ENCODE results near the gene ZC2HC1C. TPM values are rescaled to one million over a fixed set of nuclear protein-coding genes. Genes with fewer than 3 reads are reported as not detected.

The ZC2HC1C gene
- total RNA-seq, 6 experiments from 2014 or later: 0.43 to 1.4 (median 1.1) TPM

DNA sequence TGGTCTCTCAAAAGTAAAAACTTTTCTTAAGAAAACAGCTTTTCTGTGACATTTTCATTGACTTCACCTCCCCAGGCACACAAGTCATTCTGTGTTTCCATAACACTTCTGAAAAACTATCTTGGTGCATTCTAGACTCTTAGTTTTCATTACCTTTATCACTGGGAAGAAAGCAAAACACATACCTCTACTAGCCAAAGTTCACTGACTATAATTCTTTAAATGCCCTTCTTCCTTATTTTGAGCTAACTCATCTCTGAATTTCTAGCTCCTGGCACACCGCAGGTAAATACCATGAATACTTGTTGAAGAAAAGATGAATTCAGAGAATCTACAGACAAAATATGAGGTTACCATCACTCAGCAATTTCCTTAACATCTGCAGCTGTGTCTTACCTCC lies 39.3 kb upstream of the ZC2HC1C start:
- Mint-ChIP-seq H3K27ac (no peak overlapping the region), H3K36me3 (ENCODE audit: low read depth) (peaks cover 5% of the 10 kb centered on the region; the same call in 1 of the 2 replicates), H3K4me1 (ENCODE audit: low read depth) (peaks cover 14% of the 10 kb centered on the region; the same call in 1 of the 2 replicates), H3K9me3 (no peaks in the 10 kb centered on the region), H3K27me3 (ENCODE audit: insufficient read depth) (no peaks in the 10 kb centered on the region), H3K4me3 (no peak overlapping the region)
- TF ChIP-seq CTCF (IDR thresholded peaks at IDR 0.05): no peak
- DNase-seq: no peak

- no peak overlapping the region for H3K27ac Mint-ChIP-seq
- H3K9me3 Mint-ChIP-seq: no peaks in the 10 kb centered on the region
- no peak for TF ChIP-seq CTCF (IDR thresholded peaks at IDR 0.05)
- H3K4me3 Mint-ChIP-seq: no peak overlapping the region
- H3K4me1 Mint-ChIP-seq (ENCODE audit: low read depth): peaks cover 14% of the 10 kb centered on the region; the same call in 1 of the 2 replicates
- H3K36me3 Mint-ChIP-seq (ENCODE audit: low read depth): peaks cover 5% of the 10 kb centered on the region; the same call in 1 of the 2 replicates
- DNase-seq: no peak
- H3K27me3 Mint-ChIP-seq (ENCODE audit: insufficient read depth): no peaks in the 10 kb centered on the region
These were observed 36.5 kb upstream of the ZC2HC1C start for GRCh38 chr14:75032939-75033338.

- peaks cover 38% of the 10 kb centered on the region for H3K4me1 Mint-ChIP-seq (ENCODE audit: low read depth)
- no peaks in the 10 kb centered on the region for H3K9me3 Mint-ChIP-seq
- H3K27me3 Mint-ChIP-seq (ENCODE audit: insufficient read depth): no peaks in the 10 kb centered on the region
- H3K4me3 Mint-ChIP-seq: no peak overlapping the region
- no peak for TF ChIP-seq CTCF (IDR thresholded peaks at IDR 0.05)
- no peak for DNase-seq
- H3K36me3 Mint-ChIP-seq (ENCODE audit: low read depth): peaks cover 5% of the 10 kb centered on the region; the same call in 1 of the 2 replicates
- H3K27ac Mint-ChIP-seq: no peak overlapping the region
These were observed 28.9 kb upstream of the ZC2HC1C start for GRCh38 chr14:75040507-75040906.

DNA sequence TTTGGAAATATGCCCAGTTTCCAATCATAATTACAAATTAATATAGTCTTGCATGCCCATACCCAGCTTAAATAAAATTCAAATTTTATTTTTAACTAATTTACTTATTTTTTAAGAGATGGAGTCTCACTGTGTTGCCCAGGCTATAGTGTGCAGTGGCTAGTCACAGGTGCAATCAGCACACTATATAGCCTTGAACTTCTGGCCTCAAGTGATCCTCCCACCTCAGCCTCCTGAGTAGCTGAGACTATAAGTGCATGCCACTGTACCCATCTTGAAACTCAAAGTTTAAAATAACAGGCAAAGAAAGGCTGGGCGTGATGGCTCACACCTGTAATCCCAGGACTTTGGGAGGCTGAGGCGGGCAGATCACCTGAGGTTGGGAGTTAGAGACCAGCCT lies 28.5 kb upstream of the ZC2HC1C start:
- no peak overlapping the region for H3K4me3 Mint-ChIP-seq
- H3K27ac Mint-ChIP-seq: no peak overlapping the region
- no peaks in the 10 kb centered on the region for H3K9me3 Mint-ChIP-seq
- no peak for TF ChIP-seq CTCF (IDR thresholded peaks at IDR 0.05)
- H3K36me3 Mint-ChIP-seq (ENCODE audit: low read depth): peaks cover 5% of the 10 kb centered on the region; the same call in 1 of the 2 replicates
- H3K27me3 Mint-ChIP-seq (ENCODE audit: insufficient read depth): no peaks in the 10 kb centered on the region
- H3K4me1 Mint-ChIP-seq (ENCODE audit: low read depth): peaks cover 43% of the 10 kb centered on the region
- DNase-seq: no peak

DNA sequence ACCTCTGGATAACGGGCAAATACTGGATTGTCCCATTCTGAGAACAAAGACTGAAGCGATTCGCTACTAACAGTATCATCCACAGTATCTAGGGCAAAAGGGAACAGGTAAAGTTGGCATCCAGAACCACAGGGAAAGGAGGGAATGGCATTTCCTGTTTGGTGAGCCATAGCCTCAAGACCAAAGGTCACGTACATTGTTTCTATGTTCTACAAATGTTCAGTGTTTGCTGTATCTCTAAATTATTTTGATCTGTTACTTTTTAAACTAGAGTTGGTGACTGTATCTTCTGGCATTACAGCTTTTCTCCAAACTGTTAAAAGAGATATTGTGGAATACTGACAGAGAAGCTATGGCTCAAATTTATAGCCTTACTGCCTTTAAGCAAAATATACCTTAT lies 27.8 kb upstream of the ZC2HC1C start:
- Mint-ChIP-seq H3K9me3 (no peaks in the 10 kb centered on the region), H3K36me3 (ENCODE audit: low read depth) (peaks cover 5% of the 10 kb centered on the region; the same call in 1 of the 2 replicates), H3K4me1 (ENCODE audit: low read depth) (peaks cover 49% of the 10 kb centered on the region), H3K27ac (peak overlapping the region; percentile 45), H3K27me3 (ENCODE audit: insufficient read depth) (no peaks in the 10 kb centered on the region), H3K4me3 (peak overlapping the region; percentile 44; the same call in 1 of the 2 replicates)
- no peak for TF ChIP-seq CTCF (IDR thresholded peaks at IDR 0.05)
- no peak for DNase-seq

GRCh38 chr14:75042035-75042434 lies 27.4 kb upstream of the ZC2HC1C start:
- no peak for DNase-seq
- H3K4me3 Mint-ChIP-seq: peak overlapping the region; percentile 44
- H3K4me1 Mint-ChIP-seq (ENCODE audit: low read depth): peaks cover 54% of the 10 kb centered on the region
- H3K27ac Mint-ChIP-seq: peak overlapping the region; percentile 45
- TF ChIP-seq CTCF (IDR thresholded peaks at IDR 0.05): no peak
- H3K9me3 Mint-ChIP-seq: no peaks in the 10 kb centered on the region
- peaks cover 5% of the 10 kb centered on the region for H3K36me3 Mint-ChIP-seq (ENCODE audit: low read depth)
- H3K27me3 Mint-ChIP-seq (ENCODE audit: insufficient read depth): no peaks in the 10 kb centered on the region
